Stimulated activated CD8-positive, alpha-beta memory T cell treated with anti-CD3 and anti-CD28 coated beads, Interleukin-12 subunit alpha, Interleukin-12 subunit beta, amount 100 ng/mL, for 24 hours (primary cell): ENCODE measurements around the gene RPRM.
"Not testable (repeated sequence)": the region's sequence is repeated elsewhere in the genome, so short reads cannot be mapped to it uniquely, and the experiment has no call there.

Source experiments
- DNase-seq: peaks from one replicate; pipeline ENCODE4 v3.0.0-alpha.2; 2020; ENCODE audit errors: extremely low read depth

The RPRM gene

GRCh38 chr2:153478289-153479261 is at the start of gene RPRM:
Gene RPRM, minus strand, starts transcription at chr2:153478762. Its CDS starts 197 bp downstream, at chr2:153478565.
- peak; percentile 12 for DNase-seq

GRCh38 chr2:153519257-153519875 is 40.8 kb upstream of the RPRM start:
- peak; percentile 3 for DNase-seq

- no peak for DNase-seq
These were observed 33.8 kb upstream of the RPRM start for GRCh38 chr2:153512331-153512730.

DNA sequence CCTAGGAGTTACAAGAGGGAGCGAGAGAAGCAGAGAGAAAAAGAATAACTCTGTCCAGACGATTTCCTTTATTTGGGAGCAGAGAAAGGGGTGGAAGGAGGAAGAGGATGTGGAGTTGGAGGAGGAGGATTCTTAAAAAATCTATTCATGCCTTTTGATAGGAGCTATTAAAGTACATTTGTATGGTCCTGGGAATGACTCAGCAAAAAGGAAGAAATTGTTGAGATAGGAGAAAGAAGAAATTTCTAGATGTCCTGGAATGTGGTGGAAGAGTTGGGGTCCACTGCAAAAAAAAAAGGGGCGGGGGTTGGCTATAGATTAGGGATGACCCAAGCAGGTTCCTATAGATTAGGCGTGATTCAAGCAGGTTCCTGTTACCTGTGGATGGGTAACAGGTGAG is 32.4 kb upstream of the RPRM start:
- DNase-seq = no peak

DNA sequence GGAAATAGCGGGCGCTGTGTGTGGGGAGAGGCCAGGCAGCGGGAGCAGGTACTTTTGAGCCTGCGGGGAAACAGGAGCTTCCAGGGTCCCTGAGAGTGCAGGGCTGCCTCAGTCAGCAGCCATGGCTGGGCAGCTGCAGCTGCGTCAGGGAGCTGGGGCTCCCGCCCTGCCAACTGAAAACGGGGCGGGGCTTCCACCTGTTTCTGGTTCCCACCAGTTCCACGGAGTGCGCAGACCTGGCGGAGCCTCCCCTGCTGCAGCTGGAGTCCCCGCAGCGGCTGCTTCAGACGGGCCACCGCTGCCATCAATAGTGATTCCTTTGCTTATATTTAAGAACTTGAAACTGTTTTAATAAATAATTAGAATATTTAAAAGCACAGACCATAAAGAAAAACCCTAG is 30.6 kb upstream of the RPRM start:
- no peak for DNase-seq

GRCh38 chr2:153506499-153506898 is 27.9 kb upstream of the RPRM start:
- DNase-seq = not testable (repeated sequence)

DNA sequence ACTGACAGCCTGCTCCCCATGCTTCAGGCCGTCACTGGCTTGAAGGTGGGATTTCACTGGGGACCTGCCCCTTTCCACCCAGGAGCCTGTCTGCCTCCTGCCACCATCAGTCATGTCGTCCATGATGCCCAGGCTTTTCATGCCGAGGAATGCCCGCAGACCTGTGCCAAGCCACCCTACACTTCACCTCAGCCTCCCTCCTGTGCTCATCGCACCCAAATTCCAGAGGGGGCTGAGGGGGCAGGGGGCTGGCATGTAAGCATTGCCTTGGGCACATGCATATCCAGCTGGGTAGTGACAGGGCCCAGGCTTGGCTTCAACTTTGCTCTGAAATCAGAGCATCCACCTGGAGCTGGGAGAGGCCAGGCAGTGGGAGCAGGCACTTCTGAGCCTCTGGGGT is 20.9 kb upstream of the RPRM start:
- no peak for DNase-seq

DNA sequence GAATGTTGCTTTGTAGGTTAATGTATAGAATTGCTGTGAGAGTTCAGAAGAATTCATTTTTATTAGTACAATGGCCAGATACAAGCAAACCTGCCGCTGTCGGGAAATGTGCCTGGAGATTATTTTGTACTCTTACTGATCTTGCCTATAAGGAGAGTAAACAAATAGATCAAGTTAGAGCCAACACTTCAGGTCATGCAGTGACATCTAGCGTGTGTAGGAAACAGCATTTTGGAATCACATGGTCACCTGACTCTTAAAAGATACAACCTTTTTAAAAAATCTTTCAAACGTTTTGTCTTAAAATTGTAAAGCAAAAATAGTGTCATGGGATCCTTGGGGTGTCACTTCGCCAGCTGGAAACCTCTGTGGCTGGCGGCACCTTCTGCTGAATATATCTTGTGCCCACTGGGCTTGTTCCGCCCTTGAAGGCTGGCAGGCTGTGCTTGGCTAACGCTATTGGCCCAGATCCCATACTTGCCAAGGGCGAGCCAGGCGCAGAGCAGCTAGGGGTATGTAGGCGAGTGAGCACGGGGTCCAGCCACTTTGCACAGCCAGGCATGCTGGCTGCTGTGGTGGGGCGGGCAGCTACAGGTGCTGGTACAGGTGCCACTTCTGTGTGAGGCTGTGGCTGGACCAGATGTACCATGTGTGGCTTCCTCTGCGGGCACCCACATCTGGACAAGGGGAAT is 19.5 kb upstream of the RPRM start:
- DNase-seq = no peak

- DNase-seq = no peak
These were observed 17.2 kb upstream of the RPRM start for GRCh38 chr2:153495725-153496124.

GRCh38 chr2:153488072-153488471 is 9.5 kb upstream of the RPRM start:
- no peak for DNase-seq

- no peak for DNase-seq
These were observed 8.9 kb upstream of the RPRM start for GRCh38 chr2:153487448-153487847.

DNA sequence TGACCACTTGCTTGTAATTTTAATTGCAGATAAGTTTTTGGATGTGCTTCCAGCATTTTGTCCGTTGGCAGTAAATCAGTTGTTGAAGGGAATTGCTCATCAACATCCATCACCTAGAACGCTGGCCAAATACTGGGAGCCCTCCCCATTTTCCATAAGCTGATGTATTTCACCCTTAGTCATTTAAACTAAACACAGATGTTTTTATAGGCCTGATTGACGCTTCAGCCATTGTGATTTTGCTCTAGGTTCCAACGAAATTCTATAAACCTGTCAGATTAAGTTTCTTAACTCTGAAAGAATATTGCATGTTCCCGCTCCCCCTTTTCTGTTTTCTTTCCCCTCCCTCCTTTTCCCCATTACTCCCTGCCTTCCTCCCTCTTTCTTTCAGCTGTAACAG is 1.0 kb upstream of the RPRM start:
- DNase-seq = no peak

DNA sequence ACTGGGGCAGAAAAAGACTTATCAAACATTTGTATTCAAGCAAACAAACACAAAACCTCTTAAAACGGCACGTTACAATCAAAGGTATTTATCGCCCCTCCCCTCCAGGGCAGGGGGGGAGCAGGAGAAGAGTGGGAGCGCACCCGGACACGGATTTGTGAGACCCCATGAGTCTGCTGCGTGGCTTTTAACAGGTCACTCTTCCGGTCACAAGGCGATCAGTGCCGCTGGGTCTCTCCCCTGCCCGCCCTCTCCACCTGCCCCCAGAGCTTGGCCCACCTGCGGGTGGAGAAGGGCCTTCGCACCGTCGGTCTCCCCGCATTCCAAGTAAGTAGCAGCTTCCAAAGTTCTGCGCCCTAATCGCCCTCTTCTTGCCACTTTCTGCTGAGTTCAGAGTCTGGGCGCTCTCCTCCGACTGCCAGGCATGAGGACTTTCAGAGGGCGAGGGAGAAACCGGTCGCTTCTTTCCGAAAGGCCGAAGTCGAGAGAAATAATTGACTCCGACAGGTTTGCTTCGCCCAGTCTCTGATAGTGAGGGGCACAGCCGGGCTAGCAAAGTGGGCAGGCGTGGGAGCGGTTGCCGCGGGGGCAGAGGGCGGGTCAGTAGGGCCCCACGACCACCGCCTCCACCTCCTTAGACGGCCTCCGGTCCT is 800 bp downstream of the RPRM start:
- DNase-seq = no peak

- DNase-seq = no peak
These were observed 1.5 kb downstream of the RPRM start for GRCh38 chr2:153476816-153477635.

GRCh38 chr2:153476491-153476815 is 2.1 kb downstream of the RPRM start:
- no peak for DNase-seq

DNA sequence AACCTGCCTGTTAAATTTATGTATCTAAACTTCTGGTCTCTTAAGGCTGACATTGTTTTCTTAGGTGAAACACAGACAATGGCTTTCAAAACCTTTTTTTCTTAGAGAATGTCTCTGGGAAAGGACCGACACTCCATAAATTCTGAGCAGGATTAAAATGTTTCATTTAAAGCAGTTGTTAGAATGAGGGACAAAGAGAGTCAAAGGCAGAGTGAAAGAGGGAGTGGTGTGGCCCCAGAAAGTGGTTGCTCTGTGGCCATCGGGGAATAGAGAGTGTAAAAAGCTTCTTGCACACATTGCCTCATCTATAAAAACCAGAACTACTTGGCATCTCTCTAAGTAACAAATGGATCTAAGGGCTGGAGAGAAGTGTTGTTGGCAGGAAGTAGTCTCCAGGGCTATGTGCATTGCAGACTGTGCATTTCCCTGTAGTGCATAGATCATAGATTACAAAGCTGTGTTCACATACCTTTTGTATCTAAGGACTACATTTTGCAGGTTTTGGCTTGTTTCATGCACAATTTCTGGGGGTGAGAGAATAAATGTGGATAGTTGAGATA is 3.6 kb downstream of the RPRM start:
- no peak for DNase-seq

DNA sequence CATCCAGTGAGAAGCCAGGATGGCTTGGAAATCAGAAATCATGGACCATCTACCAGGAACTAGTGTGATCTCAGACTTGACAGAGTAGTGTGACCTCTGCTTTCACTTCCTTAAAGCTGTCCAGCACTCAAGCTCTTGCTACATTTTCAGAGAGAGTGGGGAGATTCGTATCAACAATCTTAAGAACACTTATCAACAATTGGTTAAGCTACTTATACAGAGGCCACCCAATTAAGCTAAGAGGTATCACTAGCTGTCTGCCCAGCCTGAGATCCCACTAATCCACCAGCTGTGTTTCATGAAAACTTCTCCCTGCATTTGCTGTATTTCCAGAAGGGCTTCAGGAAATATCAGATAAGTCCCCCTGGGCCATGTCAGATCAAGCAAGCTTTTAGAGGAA is 4.2 kb downstream of the RPRM start:
- no peak for DNase-seq

GRCh38 chr2:153470867-153471266 is 7.7 kb downstream of the RPRM start:
- DNase-seq = no peak

- DNase-seq = no peak
These were observed 14.2 kb downstream of the RPRM start for GRCh38 chr2:153464395-153464794.

DNA sequence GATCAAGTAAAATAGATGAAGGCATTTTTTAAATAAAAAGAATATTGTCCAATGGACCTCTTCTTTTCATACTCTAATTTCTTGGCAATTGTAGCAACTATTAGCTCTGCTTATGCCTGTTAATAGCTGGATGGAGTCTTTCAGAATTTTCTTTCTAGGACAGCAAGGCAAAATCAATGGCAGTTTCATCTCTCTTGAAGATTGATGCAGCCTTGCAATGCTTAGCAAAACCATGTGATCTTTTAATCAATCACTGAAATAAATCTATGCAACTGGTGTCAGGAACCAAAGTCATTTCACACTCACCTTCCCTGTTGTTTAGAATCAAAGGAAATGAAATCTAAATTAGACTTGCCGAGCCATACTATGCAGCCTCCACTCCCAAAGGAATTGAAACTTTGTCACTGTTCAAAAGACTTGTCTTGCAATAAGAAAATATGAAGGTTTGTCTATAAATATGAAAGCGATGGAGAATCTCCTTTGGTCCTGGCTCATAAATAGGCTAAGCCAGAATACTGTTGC is 16.2 kb downstream of the RPRM start:
- no peak for DNase-seq

DNA sequence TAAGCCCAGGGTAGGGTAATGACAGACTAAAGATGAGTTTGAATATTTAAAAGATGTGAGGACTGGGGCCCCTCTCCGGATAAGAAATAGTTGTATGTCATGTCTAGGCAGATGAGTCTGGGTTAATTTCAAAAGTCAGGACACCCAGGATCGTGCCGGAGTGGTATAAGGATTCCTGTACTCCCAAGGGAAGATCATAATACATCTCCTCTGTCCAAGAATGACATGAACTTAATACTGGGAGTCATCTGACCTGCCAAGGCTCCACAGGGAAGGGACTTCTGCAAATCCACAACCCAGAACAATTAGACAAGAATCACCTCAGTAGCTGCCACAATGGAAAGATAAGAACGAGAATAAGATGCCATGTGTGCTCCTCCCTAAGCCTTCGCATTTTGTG is 17.1 kb downstream of the RPRM start:
- no peak for DNase-seq
